Trophoblast cell (in vitro differentiated cells and primary cell): Measurements from ENCODE around the gene TP73.

Experiments used
- DNase-seq, 2 donors: peaks; one replicate each; pipeline ENCODE4 v3.0.0-alpha.2; 2016
- H2AFZ ChIP-seq: 2 replicates; pipeline ENCODE4 v1.6.1; 2013; ENCODE audit warnings: low read length, moderate library complexity, mild to moderate bottlenecking; ENCODE audit not compliant: insufficient read depth, poor library complexity
- H2AK5ac ChIP-seq: 2 replicates; pipeline ENCODE4 v1.6.1; 2013; ENCODE audit warnings: mild to moderate bottlenecking, low read length
- H2BK120ac ChIP-seq: 2 replicates; pipeline ENCODE4 v1.6.1; 2013; ENCODE audit warnings: low read length, mild to moderate bottlenecking, moderate library complexity; ENCODE audit not compliant: insufficient read depth, poor library complexity
- H2BK12ac ChIP-seq: 2 replicates; pipeline ENCODE4 v1.6.1; 2013; ENCODE audit warnings: mild to moderate bottlenecking, low read length, moderate library complexity
- H2BK5ac ChIP-seq: 2 replicates; pipeline ENCODE4 v1.6.1; 2013; ENCODE audit warnings: low read length, low read depth, moderate library complexity, mild to moderate bottlenecking; ENCODE audit not compliant: poor library complexity
- H3K14ac ChIP-seq: 2 replicates; pipeline ENCODE4 v1.6.1; 2013; ENCODE audit warnings: mild to moderate bottlenecking, low read length
- H3K18ac ChIP-seq: 2 replicates; pipeline ENCODE4 v1.6.1; 2013; ENCODE audit warnings: mild to moderate bottlenecking, low read length
- H3K23ac ChIP-seq: 2 replicates; pipeline ENCODE4 v1.6.1; 2013; ENCODE audit warnings: low read length
- H3K27ac ChIP-seq: 2 replicates; pipeline ENCODE4 v1.5.1; 2013; ENCODE audit warnings: low read depth, mild to moderate bottlenecking, inconsistent platforms, low read length, moderate library complexity
- H3K27me3 ChIP-seq: 2 replicates; pipeline ENCODE4 v1.6.1; 2013; ENCODE audit warnings: inconsistent platforms, mild to moderate bottlenecking, low read length, moderate library complexity; ENCODE audit not compliant: insufficient read depth
- H3K36me3 ChIP-seq, 2 experiments: 1 replicate in 1 of 2; 2 replicates in 1 of 2; pipeline ENCODE4 v1.6.1; 2013; ENCODE audit warnings: low read length in 2 of 2, mild to moderate bottlenecking in 2 of 2, moderate library complexity in 1 of 2; ENCODE audit not compliant: insufficient read depth in 2 of 2, control insufficient read depth in 1 of 2
- H3K4ac ChIP-seq: 2 replicates; pipeline ENCODE4 v1.6.1; 2013; ENCODE audit warnings: low read depth, mild to moderate bottlenecking, low read length, moderate library complexity
- H3K4me1 ChIP-seq, 2 experiments: 1 replicate in 1 of 2; 2 replicates in 1 of 2; pipeline ENCODE4 v1.6.1; 2013; ENCODE audit warnings: low read length in 2 of 2, mild to moderate bottlenecking in 2 of 2, moderate library complexity in 1 of 2; ENCODE audit not compliant: insufficient read depth in 2 of 2, control insufficient read depth in 1 of 2
- H3K4me2 ChIP-seq: 2 replicates; pipeline ENCODE4 v1.6.1; 2013; ENCODE audit warnings: inconsistent platforms, mild to moderate bottlenecking, low read length, moderate library complexity
- H3K4me3 ChIP-seq: 2 replicates; pipeline ENCODE4 v1.5.1; 2013; ENCODE audit warnings: mild to moderate bottlenecking, low read depth, low read length, inconsistent platforms
- H3K79me1 ChIP-seq: one replicate; pipeline ENCODE4 v1.6.1; 2013; ENCODE audit warnings: low read length
- H3K79me2 ChIP-seq: 2 replicates; pipeline ENCODE4 v1.6.1; 2013; ENCODE audit warnings: low read length, mild to moderate bottlenecking; ENCODE audit not compliant: control insufficient read depth, insufficient read depth, poor library complexity
- H3K9ac ChIP-seq: 2 replicates; pipeline ENCODE4 v1.6.1; 2013; ENCODE audit warnings: mild to moderate bottlenecking, low read length
- H3K9me3 ChIP-seq: 2 replicates; pipeline ENCODE4 v1.6.1; 2013; ENCODE audit warnings: low read depth, mild to moderate bottlenecking, control low read depth, inconsistent platforms, low read length; ENCODE audit not compliant: insufficient read depth
- H4K12ac ChIP-seq: 2 replicates; pipeline ENCODE4 v1.6.1; 2013; ENCODE audit warnings: low read depth, mild to moderate bottlenecking, low read length, moderate library complexity
- H4K8ac ChIP-seq: 2 replicates; pipeline ENCODE4 v1.6.1; 2013; ENCODE audit warnings: low read depth, mild to moderate bottlenecking, low read length, moderate library complexity
- H4K91ac ChIP-seq: one replicate; pipeline ENCODE4 v1.6.1; 2013; ENCODE audit warnings: low read depth, mild to moderate bottlenecking, low read length, moderate library complexity
- WGBS: extraction: QIAGEN DNeasy Blood & Tissue Kit; methylation state at CpG from one replicate; pipeline ENCODE4 v1.1.7; 2013; ENCODE audit warnings: missing lambda C conversion rate; ENCODE audit not compliant: insufficient read length, insufficient coverage; ENCODE audit errors: extremely low coverage; 5-methylcytosine and 5-hydroxymethylcytosine counted together

Gene TP73

DNA sequence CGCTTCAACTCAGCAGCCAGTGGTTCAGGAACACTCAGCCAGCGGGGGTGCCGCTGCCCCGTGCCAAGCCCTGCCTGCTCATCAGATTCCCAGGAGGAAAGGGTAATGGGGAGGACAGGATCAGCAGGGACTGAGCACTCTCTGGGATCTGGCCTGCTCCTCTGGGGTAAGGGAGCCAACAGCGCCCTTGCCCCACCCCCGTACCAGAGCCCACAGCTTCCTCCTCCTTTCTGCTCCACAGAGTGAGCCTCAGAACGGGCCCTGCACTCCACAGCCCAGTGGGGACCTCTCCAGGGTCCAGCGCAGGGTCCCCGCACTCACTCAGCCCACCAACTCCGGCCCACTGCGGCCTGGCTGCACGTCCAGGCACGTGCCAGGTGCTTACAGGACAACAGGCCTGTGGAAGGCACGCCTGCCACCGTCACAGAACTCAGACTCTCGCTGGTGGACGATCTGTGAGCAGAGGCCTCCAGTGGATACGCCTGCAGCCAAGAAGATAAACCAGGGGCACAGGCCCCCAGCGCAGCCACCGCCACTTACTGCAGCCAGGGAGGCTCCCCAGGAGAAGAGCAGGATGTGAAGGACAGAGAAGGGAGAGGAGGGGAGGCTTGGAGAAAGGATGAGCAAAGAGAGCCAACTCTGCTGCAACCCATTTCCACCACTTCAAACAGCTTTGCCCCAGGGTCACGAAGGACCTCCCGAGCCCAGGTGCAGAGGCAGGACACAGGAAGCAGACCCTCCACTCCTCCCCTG is 43.1 kb upstream of the TP73 start:
- Histone ChIP-seq H3K18ac (no peak overlapping the region), H3K4me1 (peaks cover 19% of the 10 kb centered on the region in 2 experiments), H3K4me3 (no peak overlapping the region), H3K4me2 (no peak overlapping the region), H4K91ac (no peak overlapping the region), H4K8ac (no peak overlapping the region), H4K12ac (no peak overlapping the region), H2BK12ac (no peak overlapping the region), H3K27me3 (peaks cover 11% of the 10 kb centered on the region), H2BK120ac (no peak overlapping the region), H2AK5ac (no peak overlapping the region), H3K23ac (no peak overlapping the region), H3K14ac (no peak overlapping the region), H3K4ac (no peak overlapping the region), H2BK5ac (no peak overlapping the region), H3K9me3 (peaks cover 9% of the 10 kb centered on the region), H3K79me2 (no peaks in the 10 kb centered on the region), H3K36me3 (no peaks in the 10 kb centered on the region), H3K27ac (no peak overlapping the region), H2AFZ (no peak overlapping the region), H3K9ac (no peak overlapping the region), H3K79me1 (no peaks in the 10 kb centered on the region)
- WGBS, result no CpG with 5 or more reads among the region's 22 CpGs
- DNase-seq, result no peak

DNA sequence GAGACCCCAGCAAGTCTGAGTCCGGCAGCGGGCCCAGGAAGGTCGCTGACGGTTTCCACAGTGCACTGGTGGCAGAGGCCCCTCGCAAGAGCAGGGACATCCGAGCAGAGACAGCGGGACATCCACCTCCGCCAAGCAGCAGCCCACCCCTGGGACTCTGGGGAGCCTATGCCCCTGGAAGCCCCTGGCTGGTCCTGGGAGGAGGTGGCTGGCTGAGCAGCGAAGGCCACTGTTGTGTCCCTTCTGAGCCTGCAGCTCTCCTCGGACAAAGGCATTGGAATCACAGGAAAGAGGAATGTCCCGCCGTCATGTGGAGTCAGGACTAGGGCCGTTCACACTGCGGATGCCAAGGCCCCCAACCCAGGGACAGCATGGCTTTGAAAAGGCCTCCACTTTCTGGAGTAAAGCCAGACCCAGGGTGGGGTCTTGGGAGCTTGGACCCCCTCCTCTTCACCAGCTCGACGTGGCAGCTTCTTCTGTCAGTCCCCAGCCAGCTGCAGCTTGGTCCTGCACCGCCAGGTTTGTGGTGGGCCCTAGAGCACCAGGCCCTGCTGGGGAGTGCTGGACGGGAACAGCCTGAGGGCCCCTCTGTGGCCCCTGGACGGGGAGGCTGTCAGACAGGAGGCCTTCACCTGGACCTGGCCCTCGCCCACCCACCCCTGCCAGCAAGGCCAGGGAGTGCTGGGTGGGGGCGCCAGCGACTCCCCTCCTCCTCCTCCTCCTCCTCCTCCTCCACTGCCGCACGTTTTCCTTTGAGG is 42.4 kb upstream of the TP73 start:
- Histone ChIP-seq H3K27ac (no peak overlapping the region), H3K79me2 (no peaks in the 10 kb centered on the region), H3K4me2 (no peak overlapping the region), H3K4me3 (no peak overlapping the region), H2BK5ac (no peak overlapping the region), H3K18ac (no peak overlapping the region), H3K4me1 (peaks cover 19% of the 10 kb centered on the region in 2 experiments), H3K14ac (no peak overlapping the region), H3K9me3 (peaks cover 2% of the 10 kb centered on the region), H4K12ac (no peak overlapping the region), H3K23ac (no peak overlapping the region), H2BK12ac (no peak overlapping the region), H3K9ac (no peak overlapping the region), H4K8ac (no peak overlapping the region), H3K36me3 (no peaks in the 10 kb centered on the region), H3K4ac (no peak overlapping the region), H3K27me3 (peaks cover 11% of the 10 kb centered on the region), H2AK5ac (no peak overlapping the region), H3K79me1 (no peaks in the 10 kb centered on the region), H2AFZ (no peak overlapping the region), H2BK120ac (no peak overlapping the region), H4K91ac (no peak overlapping the region)
- no peak for DNase-seq
- no CpG with 5 or more reads among the region's 24 CpGs for WGBS

DNA sequence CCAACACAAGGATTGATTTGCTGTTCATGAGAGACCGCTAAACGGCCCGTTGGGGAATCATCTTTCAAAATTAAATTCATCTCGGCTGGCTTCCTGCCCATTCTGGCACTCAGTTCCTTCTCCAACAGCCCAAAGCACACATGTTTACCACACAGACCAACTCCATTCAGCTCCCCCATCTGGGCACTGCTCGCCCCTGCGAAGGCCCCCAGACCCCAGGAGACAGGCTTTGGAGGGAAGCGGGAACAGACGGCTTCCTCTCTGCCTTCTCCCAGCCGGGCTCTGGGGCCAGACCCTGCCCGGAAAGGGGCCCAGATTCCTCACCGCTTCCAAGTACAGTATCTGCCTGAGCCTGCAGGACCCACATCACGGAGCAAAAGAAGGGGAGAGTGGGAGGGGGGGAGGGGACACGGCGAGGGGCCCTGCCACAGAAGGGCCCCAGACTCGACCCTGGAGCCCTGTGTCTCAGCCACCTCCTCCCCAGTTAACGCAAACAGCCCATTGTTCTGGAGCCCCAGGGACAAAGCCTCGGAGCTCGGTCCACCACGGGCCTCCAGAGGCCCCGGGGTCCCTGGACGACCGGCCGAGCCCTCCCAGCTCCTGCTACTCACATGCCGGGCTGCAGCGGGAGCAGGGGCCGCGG is 41.7 kb upstream of the TP73 start:
- Histone ChIP-seq H2AFZ (no peak overlapping the region), H4K8ac (no peak overlapping the region), H4K12ac (no peak overlapping the region), H3K23ac (no peak overlapping the region), H3K14ac (no peak overlapping the region), H4K91ac (no peak overlapping the region), H2BK120ac (no peak overlapping the region), H3K79me1 (no peaks in the 10 kb centered on the region), H2BK12ac (no peak overlapping the region), H3K18ac (no peak overlapping the region), H3K27ac (no peak overlapping the region), H2AK5ac (no peak overlapping the region), H3K9ac (no peak overlapping the region), H3K4me3 (peak overlapping the region; percentile 39), H3K9me3 (no peaks in the 10 kb centered on the region), H3K4me2 (peak overlapping the region; percentile 77), H3K4me1 (peaks cover 19% of the 10 kb centered on the region in 2 experiments), H3K79me2 (no peaks in the 10 kb centered on the region), H2BK5ac (no peak overlapping the region), H3K36me3 (no peaks in the 10 kb centered on the region), H3K27me3 (peaks cover 11% of the 10 kb centered on the region), H3K4ac (no peak overlapping the region)
- WGBS, result no CpG with 5 or more reads among the region's 27 CpGs
- no peak for DNase-seq

DNA sequence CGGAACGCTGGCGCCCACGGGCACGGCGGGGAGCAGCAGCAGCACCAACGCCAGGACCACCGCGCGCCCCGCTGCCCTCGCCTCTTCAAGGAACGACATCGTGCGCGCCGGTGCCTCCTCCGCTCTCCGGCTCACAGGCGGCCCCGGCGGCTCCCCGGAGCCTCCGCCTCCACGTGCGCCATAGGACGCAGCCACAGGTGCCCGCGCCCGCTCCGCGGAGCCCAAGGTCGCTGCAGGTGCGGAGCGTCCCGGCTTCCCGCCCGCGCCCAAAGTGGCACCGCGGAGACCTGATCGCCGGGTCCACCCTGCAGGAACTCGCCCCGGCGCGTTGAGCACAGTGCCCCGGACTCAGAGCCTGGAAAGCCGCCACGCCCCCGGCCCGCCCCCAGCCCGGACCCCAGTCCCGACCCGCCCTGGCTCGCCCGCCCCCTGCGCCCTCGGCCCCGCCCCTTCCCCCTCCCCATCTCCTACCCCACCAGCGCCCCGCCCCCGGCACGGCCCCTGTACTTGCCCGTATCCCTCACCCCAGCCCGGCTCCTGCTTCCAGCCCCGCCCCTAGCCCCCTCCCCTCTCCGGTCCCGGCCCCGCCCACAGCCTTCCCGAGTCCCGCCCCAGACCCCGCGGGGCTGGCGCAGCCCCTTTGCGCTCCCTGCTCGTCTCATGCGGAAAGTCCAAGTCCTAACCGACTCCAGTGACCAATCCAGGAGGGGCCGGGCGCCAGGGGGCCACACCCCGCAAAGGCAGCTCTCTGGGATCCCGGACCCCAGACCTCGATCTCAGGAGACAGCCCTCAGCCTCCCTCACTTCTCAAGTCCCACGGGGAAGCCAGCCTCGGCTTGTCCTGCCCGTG is 40.9 kb upstream of the TP73 start, which contains the start of gene MEGF6:
Gene MEGF6, minus strand, starts transcription at position 339 of the 850 bp plus-strand sequence. Its CDS starts 240 bp downstream, at position 99.
- WGBS, result no CpG with 5 or more reads among the region's 87 CpGs
- DNase-seq, result peak in 1 of 2 donors; percentile 17
- Histone ChIP-seq H3K18ac (no peak within 1 kb of the TSS), H4K12ac (no peak within 1 kb of the TSS), H2BK120ac (no peak within 1 kb of the TSS), H2AFZ (peak within 1 kb of the TSS; percentile 53), H4K8ac (no peak within 1 kb of the TSS), H3K27me3 (peaks cover 11% of the 10 kb centered on the region), H4K91ac (no peak within 1 kb of the TSS), H3K9ac (no peak within 1 kb of the TSS), H3K27ac (no peak within 1 kb of the TSS), H2BK5ac (no peak within 1 kb of the TSS), H3K9me3 (no peaks in the 10 kb centered on the region), H3K79me1 (no peaks in the 10 kb centered on the region), H3K4me2 (peak within 1 kb of the TSS; percentile 77), H3K79me2 (no peaks in the 10 kb centered on the region), H3K4me3 (peak within 1 kb of the TSS; percentile 39), H3K36me3 (no peaks in the 10 kb centered on the region), H3K23ac (no peak within 1 kb of the TSS), H2BK12ac (peak within 1 kb of the TSS; percentile 14), H3K4me1 (peaks cover 19% of the 10 kb centered on the region in 2 experiments), H3K4ac (no peak within 1 kb of the TSS), H2AK5ac (peak within 1 kb of the TSS; percentile 12), H3K14ac (no peak within 1 kb of the TSS)
